ENCODE results near the gene IFNG-AS1.

Gene IFNG-AS1

DNA sequence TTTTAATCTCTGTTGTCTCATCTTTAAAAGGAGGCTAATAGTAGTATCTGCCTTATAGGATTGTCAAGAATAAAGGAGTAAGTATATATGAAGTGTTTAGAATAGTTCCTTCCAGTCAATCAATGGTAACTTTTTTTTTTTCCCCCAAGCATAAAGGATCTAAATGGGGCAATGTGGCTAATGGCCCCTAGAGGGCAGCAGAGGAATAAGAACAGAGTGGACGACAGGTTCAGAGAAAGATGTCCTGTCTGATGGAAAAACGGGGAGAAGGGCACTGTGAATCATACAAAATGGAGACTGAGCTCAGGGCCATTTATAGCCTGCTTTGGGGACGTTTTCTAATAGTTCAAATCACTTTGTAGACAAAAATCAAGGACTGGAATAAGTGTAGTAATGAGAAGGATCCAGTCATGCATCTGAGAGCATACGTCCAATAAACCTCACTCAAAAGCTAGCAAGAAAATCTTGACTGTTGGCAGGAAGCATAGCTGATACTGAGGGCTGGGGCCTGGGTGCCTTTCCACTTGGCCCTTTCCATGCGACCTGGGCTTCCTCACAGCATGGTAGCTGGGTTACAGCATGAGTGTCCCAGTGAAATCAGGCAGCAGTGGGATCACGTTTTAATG, 51.3 kb downstream of the IFNG-AS1 start:
- peak; percentile 64 for DNase-seq

- DNase-seq: no peak
These were observed 53.0 kb downstream of the IFNG-AS1 start for GRCh38 chr12:68042212-68042699.

DNA sequence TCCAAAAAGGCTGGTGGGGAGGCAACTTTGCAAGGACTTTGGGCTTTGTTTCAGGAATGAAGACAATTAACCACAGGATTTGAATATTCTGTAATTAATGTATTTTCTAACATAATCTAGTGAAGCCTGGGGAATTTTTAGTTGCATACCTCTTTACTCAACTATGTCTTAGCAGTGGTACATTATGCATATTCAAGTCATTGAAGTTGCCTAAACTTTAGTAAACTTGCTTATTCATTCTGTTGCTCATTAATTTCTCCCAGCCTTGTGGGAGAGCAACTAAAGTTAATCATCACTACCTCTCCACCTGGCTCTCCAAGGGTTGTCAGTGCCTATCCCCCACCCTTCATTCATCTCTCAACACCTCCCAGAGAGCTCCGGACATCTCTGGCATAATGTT, 54.2 kb downstream of the IFNG-AS1 start:
- no peak for DNase-seq

GRCh38 chr12:68048648-68049297, 59.5 kb downstream of the IFNG-AS1 start:
- no peak for DNase-seq

DNA sequence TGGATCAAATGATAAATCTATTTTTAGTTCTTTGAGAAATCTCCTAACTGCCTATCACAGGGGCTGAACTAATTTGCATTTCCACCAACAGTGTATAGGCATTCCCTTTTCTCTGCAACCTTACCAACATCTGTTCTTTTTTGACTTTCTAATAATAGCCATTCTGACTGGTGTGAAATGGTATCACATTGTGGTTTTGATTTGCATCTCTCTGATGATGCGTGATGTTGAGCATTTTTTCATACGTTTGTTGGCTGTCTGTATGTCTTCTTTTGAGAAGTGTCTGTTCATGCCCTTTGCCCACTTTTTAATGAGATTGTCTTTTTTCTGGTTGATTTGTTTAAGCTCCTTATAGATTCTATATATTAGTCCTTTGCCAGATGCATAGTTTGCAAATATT, 67.1 kb downstream of the IFNG-AS1 start:
- DNase-seq: no peak

- DNase-seq: no peak
These were observed 74.8 kb downstream of the IFNG-AS1 start for GRCh38 chr12:68063900-68064590.

- no peak for DNase-seq
These were observed 75.9 kb downstream of the IFNG-AS1 start for GRCh38 chr12:68065163-68065562.

DNA sequence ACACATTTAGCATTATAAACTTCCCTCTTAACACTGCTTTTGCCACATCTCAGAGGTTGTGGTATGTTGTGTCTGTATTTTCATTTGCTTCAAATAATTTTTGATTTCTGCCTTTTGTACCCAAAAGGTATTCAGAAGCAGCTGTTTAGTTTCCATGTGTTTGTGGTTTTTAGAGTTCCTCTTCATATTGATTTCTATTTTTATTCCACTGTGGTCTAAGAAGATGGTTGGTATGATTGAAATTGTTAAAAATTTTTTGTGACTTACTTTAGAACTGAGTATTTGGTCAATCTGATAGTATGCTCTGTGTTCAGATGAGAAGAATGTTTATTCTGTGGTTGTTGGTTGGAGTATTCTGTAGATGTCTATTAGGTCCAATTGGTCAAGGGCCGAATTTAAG, 76.4 kb downstream of the IFNG-AS1 start:
- no peak for DNase-seq

GRCh38 chr12:68067762-68068376, 78.6 kb downstream of the IFNG-AS1 start:
- DNase-seq: no peak

DNA sequence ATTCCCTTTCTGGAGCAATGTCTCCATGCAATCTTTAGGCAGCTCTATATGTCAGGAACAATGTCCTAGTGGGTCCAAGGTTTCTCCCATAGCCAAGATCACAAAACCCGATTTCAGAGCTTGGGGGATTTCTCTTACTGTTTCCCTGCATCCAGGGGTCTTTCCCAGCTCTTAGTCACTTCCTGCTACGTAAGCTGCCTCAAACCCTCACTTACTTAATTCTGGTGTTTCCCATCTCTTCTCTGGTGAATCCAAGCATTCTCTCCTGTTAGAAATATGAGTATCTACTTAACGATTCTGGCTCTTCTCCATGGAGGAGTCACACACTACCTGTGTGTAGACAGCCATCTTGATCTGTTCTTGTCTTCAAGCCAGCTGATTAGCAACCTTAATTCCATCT, 80.0 kb downstream of the IFNG-AS1 start:
- no peak for DNase-seq

All from activated naive CD4-positive, alpha-beta T cell treated with anti-CD3 and anti-CD28 coated beads, Interleukin-2, amount 50 U/mL, for 16 hours (primary cell).